Thyroid gland (tissue), 4 donors: ENCODE measurements around the gene KRT76. TPM values are rescaled to one million over a fixed set of nuclear protein-coding genes. Genes with fewer than 3 reads are reported as not detected.

Experiments used
- DNase-seq, 2 donors: peaks; one replicate each; pipeline ENCODE4 v3.0.0-alpha.2; 2019
- H3K27ac ChIP-seq, 3 donors: fragments of 200-600 bp; sonication (generic); 1 replicate in 2 of 3; 2 replicates in 1 of 3; pipeline ENCODE4 v1.5.1; 2016 to 2019; ENCODE audit warnings: mild to moderate bottlenecking in 1 of 3, moderate library complexity in 1 of 3
- H3K27me3 ChIP-seq: fragments of 200-600 bp; sonication (generic); one replicate; pipeline ENCODE4 v1.5.1; 2019
- H3K36me3 ChIP-seq, 2 donors: fragments of 200-600 bp; sonication (generic); one replicate each; pipeline ENCODE4 v1.5.1; 2016 to 2019
- H3K4me1 ChIP-seq, 2 donors: fragments of 200-600 bp; sonication (generic); one replicate each; pipeline ENCODE4 v1.5.1; 2017 to 2019
- H3K4me3 ChIP-seq, 3 donors: fragments of 200-600 bp; sonication (generic); replicated peaks in 1 of 3; 1 replicate in 2 of 3; 2 replicates in 1 of 3; pipeline ENCODE4 v1.5.1; 2016; ENCODE audit warnings: mild to moderate bottlenecking in 1 of 3
- H3K9me3 ChIP-seq: fragments of 200-600 bp; sonication (generic); one replicate; pipeline ENCODE4 v1.5.1; 2017
- POLR2A ChIP-seq, 2 donors: fragments of 450-650 bp; IDR thresholded peaks; one replicate each; pipeline ENCODE4 v1.6.1; 2017; ENCODE audit warnings: antibody characterized with exemption in 2 of 2, mild to moderate bottlenecking in 2 of 2, moderate library complexity in 1 of 2
- WGBS, 2 donors: methylation state at CpG; one replicate each; pipeline ENCODE4 v1.1.5; 2017; 5-methylcytosine and 5-hydroxymethylcytosine counted together
- intact Hi-C: fragments of 100-400 bp; cut with DNase I; formaldehyde crosslinking; loops from one replicate; pipeline ENCODE4 v1.15.1; 2023
- total RNA-seq, 4 donors: library from RNA; depleted of rRNA; stranded (reverse); fragments of >200 nt; gene quantifications; one replicate each; pipeline ENCODE4 v1.2.3, GENCODE V29; 2016
- TF ChIP-seq, protein P1 (sequence below), 6 experiments: fragments of 200-600 bp in 3 of 6; fragments of 450-650 bp in 3 of 6; sonication (generic) in 3 of 6; IDR thresholded peaks; one replicate each; pipeline ENCODE4 v1.5.1; 2016 to 2019; ENCODE audit warnings: antibody characterized with exemption in 6 of 6, mild to moderate bottlenecking in 2 of 6, inconsistent platforms in 1 of 6, moderate library complexity in 1 of 6

The KRT76 gene
- total RNA-seq, 4 donors from 2014 or later: not detected

DNA sequence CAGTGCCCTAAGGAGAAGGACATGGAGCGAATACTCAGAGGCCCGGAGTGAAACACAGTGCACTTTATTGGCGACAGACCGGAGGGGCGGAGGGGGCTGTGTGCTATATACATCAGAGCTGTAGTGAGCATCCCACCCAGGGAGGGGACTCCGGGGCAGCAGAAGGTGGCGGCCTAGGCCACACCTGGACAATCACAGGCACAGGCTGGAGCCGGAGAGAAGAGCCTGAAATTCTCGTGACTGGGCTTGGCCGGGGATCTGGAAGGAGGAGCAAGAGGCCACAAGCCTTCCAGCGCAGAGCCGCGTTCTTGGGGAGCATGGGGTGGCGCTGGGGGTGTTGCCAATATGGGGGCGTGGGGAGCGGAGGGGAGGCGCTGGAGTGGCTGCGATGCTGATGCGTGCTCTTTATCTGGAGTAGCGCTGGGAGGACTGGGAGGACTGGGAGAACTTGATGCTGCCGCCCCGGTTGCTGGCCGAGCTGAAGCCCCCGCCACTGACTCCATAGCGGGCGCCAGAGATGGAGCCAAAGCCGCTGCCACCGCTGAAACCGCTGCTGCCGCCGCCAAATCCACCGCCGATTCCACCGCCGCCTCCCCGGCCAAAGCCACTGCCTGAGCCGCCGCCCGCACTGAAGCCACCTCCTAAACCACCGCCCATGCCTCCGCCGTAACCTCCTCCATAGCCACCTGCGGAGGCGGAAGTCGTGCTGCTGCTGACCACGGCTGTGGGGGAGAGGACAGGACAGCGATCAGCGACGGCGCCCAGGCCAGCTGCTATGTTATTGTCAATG, 12.7 kb upstream of the KRT76 start:
- intact Hi-C loops: no loop called here
- Histone ChIP-seq H3K27me3 (no peaks in the 10 kb centered on the region), H3K4me3 (no peak overlapping the region), H3K27ac (no peak overlapping the region), H3K4me1 (peaks cover 9 to 28% of the 10 kb centered on the region in 2 donors), H3K36me3 (no peaks in the 10 kb centered on the region), H3K9me3 (no peaks in the 10 kb centered on the region)
- peak; percentile 57 to 69 for DNase-seq
- no peak for TF ChIP-seq POLR2A (IDR thresholded peaks at IDR 0.05)
- TF ChIP-seq, protein P1, sequence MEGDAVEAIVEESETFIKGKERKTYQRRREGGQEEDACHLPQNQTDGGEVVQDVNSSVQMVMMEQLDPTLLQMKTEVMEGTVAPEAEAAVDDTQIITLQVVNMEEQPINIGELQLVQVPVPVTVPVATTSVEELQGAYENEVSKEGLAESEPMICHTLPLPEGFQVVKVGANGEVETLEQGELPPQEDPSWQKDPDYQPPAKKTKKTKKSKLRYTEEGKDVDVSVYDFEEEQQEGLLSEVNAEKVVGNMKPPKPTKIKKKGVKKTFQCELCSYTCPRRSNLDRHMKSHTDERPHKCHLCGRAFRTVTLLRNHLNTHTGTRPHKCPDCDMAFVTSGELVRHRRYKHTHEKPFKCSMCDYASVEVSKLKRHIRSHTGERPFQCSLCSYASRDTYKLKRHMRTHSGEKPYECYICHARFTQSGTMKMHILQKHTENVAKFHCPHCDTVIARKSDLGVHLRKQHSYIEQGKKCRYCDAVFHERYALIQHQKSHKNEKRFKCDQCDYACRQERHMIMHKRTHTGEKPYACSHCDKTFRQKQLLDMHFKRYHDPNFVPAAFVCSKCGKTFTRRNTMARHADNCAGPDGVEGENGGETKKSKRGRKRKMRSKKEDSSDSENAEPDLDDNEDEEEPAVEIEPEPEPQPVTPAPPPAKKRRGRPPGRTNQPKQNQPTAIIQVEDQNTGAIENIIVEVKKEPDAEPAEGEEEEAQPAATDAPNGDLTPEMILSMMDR (IDR thresholded peaks at IDR 0.05): no peak
- WGBS, 2 donors: 32 to 36% methylated on average over 19 to 43 of the region's 50 CpGs

DNA sequence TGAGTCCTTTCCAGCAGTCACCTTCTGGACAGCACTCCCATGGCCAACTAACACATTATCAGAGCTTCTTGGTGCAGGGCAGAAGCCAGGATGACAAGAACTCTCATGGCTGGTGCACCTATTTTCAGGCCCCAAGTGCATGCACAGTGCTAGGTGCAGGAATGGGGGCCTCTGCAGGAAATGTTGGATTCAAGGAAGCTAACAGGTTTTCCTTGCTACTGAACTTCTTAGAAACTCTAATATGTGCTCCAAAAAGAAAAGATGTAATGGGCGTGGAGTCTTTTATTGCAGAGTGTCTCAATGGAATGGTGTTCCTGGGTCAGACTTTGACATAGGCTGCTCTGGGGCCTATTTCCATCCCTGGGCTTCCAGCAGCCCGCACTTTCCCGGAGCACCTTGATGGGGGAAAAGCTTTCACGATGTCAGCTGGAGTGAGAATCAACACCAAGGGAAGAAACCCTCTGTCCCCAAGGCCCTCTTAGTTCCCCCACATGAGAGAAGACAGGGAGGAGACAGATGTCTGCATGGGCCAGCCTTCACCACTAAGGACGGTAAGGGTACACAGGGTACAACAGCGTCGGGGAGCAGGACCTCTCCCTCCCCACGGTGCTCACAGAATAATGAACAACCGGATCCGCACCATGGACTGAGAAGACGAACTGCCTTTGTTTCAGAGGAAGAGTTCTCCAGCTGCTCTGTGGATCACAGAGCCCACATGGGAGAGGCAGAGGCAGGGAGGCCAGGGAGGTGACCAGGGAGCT, 11.9 kb upstream of the KRT76 start:
- no peak overlapping the region for H3K4me3 ChIP-seq
- 93 to 94% methylated on average over 11 of the region's 11 CpGs for WGBS, 2 donors
- intact Hi-C loops: no loop called here

DNA sequence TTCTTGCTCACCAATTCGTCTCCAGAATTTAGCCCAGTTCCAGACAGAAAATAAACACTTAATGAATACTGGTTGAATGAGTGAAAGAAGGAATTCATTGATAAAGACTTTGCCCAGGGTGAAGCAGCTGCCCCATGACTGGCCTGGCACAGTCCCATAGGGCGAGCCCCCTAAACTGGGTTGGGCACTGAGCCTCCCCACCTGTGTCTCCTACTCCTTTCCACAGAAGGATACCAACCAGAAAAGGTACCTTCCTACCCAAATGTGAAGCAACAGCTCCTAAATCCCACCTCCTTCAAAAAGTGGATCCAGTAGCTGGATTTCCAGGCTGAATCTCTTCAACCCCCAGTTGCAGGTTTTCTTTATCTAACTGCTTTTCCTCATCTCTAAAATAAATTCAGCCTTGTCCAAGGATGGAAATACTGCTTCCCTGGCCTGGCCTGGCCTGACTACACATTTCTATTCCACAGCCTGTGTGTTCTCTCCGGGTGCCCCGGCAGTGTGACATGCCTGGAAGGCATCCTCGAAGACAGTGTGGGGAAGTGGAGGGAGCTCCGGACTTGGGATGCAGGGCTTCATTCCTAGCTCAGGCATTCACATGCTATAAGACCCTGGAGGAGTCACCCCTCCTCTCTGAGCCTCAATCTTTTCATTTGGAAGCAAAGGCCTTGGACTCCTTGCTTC, 11.2 kb upstream of the KRT76 start:
- intact Hi-C loops: no loop called here
- Histone ChIP-seq H3K36me3 (no peaks in the 10 kb centered on the region), H3K27ac (no peak overlapping the region), H3K27me3 (no peaks in the 10 kb centered on the region), H3K4me3 (no peak overlapping the region), H3K4me1 (peaks cover 9 to 28% of the 10 kb centered on the region in 2 donors), H3K9me3 (no peaks in the 10 kb centered on the region)
- 80 to 95% methylated on average over 6 of the region's 6 CpGs for WGBS, 2 donors
- DNase-seq: no peak
- no peak for TF ChIP-seq POLR2A (IDR thresholded peaks at IDR 0.05)
- TF ChIP-seq, protein P1 (IDR thresholded peaks at IDR 0.05): no peak

More for the DNA sequence above, 11.9 kb upstream of the KRT76 start:
- H3K4me1 ChIP-seq: peaks cover 9 to 28% of the 10 kb centered on the region in 2 donors
- DNase-seq: no peak
- no peaks in the 10 kb centered on the region for H3K9me3 ChIP-seq
- H3K36me3 ChIP-seq: no peaks in the 10 kb centered on the region
- TF ChIP-seq, protein P1 (IDR thresholded peaks at IDR 0.05): no peak
- no peak for TF ChIP-seq POLR2A (IDR thresholded peaks at IDR 0.05)
- no peak overlapping the region for H3K27ac ChIP-seq
- H3K27me3 ChIP-seq: no peaks in the 10 kb centered on the region

DNA sequence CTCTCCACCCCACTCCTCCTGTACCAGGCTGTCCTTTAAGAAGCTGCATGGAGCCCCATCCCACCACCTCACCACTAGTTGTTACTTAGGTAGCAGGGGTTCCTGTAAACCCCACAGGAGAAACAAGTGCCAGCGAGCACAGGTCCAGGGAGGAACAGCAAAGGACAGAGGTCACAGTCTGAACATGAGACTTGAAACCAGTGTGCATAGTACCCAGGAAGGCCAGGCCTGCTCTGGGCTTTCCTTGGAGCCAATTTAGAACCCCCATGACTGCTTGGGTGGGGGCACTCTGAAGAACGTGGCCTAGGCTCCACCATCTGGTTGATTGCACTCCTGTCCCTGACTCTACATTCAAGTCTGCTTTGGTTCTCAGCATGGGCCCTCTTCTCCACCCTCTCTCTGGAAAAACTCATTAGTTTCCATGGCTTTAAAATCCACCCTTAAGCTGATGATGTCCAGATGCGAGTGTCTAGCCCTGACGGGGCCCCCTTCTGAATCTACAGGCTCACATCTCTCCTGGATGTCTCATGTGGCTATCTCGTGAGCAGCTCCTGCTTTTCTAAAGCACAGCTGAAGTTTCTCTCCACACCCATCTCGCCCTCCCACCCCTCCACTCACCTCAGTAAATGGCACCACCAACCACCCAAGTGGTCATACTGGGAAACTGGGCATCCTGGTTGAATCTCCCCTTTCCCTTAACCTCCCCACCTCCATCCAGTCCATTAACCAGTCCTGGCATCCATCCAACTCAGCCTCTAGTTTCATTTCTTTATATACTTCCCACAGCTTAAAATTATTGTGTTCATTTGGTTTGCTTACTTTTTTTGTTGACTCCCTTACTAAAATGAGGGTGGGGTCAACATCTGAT, 10.4 kb upstream of the KRT76 start:
- no peak for DNase-seq
- TF ChIP-seq, protein P1 (IDR thresholded peaks at IDR 0.05): no peak
- TF ChIP-seq POLR2A (IDR thresholded peaks at IDR 0.05): no peak
- intact Hi-C loops: no loop called here
- Histone ChIP-seq H3K36me3 (no peaks in the 10 kb centered on the region), H3K4me3 (no peak overlapping the region), H3K4me1 (peaks cover 9 to 28% of the 10 kb centered on the region in 2 donors), H3K9me3 (no peaks in the 10 kb centered on the region), H3K27ac (peak overlapping the region in 1 of 3 donors; percentile 16), H3K27me3 (no peaks in the 10 kb centered on the region)
- 72 to 86% methylated on average over 5 to 6 of the region's 6 CpGs for WGBS, 2 donors
